Activated T-helper 1 cell treated with anti-CD3 and anti-CD28 coated beads, Interleukin-12 subunit alpha, Interleukin-12 subunit beta, Interleukin-2, Interleukin-4 antibody, amounts not matched to agents 30 ng/mL and 10 ng/mL and 1 ng/mL, durations not matched to agents 14 hours and 24 hours and 36 hours (primary cell): ENCODE data around the gene KLHL11. TPM values are rescaled to one million over a fixed set of nuclear protein-coding genes. Genes with fewer than 3 reads are reported as not detected.
"Not testable (repeated sequence)": the region's sequence is repeated elsewhere in the genome, so short reads cannot be mapped to it uniquely, and the experiment has no call there.

Experiments
- DNase-seq: peaks from one replicate; pipeline ENCODE4 v3.0.0; 2021; ENCODE audit warnings: low spot score
- H3K27ac Mint-ChIP-seq: one replicate; pipeline ENCODE4 v1.8.0; 2021; ENCODE audit warnings: mild to moderate bottlenecking, mixed read lengths
- H3K27me3 Mint-ChIP-seq: one replicate; pipeline ENCODE4 v1.8.0; 2022; ENCODE audit warnings: mild to moderate bottlenecking, moderate library complexity, mixed read lengths; ENCODE audit not compliant: insufficient read depth
- H3K36me3 Mint-ChIP-seq: one replicate; pipeline ENCODE4 v1.8.0; 2021; ENCODE audit warnings: low read depth, mixed read lengths
- H3K4me1 Mint-ChIP-seq: one replicate; pipeline ENCODE4 v1.8.0; 2021; ENCODE audit warnings: low read depth, mixed read lengths
- H3K4me3 Mint-ChIP-seq: one replicate; pipeline ENCODE4 v1.8.0; 2021; ENCODE audit warnings: mild to moderate bottlenecking, moderate library complexity, mixed read lengths
- H3K9me3 Mint-ChIP-seq: one replicate; pipeline ENCODE4 v1.8.0; 2021; ENCODE audit warnings: mixed read lengths
- intact Hi-C: fragments of 100-400 bp; cut with micrococcal nuclease; formaldehyde crosslinking; loops from one replicate; pipeline ENCODE4 v1.15.1; 2024
- total RNA-seq: library from RNA; stranded (reverse); gene quantifications from 2 replicates; pipeline ENCODE4 v1.2.3, GENCODE V29; 2022

Gene KLHL11
- total RNA-seq, 1 donor from 2014 or later, result 20.0 TPM

- no peaks in the 10 kb centered on the region for H3K27me3 Mint-ChIP-seq
- intact Hi-C loops, result no loop called here
- DNase-seq, result no peak
- H3K36me3 Mint-ChIP-seq, result peaks cover 13% of the 10 kb centered on the region
- H3K4me1 Mint-ChIP-seq, result peaks cover 9% of the 10 kb centered on the region
- no peak overlapping the region for H3K4me3 Mint-ChIP-seq
- H3K27ac Mint-ChIP-seq, result no peak overlapping the region
- no peaks in the 10 kb centered on the region for H3K9me3 Mint-ChIP-seq
These were observed 16.4 kb downstream of the KLHL11 start for GRCh38 chr17:41848788-41849187.

GRCh38 chr17:41844971-41845370 is 20.3 kb downstream of the KLHL11 start:
- H3K27me3 Mint-ChIP-seq, result no peaks in the 10 kb centered on the region
- no peak for DNase-seq
- no peak overlapping the region for H3K4me3 Mint-ChIP-seq
- H3K9me3 Mint-ChIP-seq, result no peaks in the 10 kb centered on the region
- H3K36me3 Mint-ChIP-seq, result peaks cover 5% of the 10 kb centered on the region
- intact Hi-C loops, result no loop called here
- H3K4me1 Mint-ChIP-seq, result no peaks in the 10 kb centered on the region
- H3K27ac Mint-ChIP-seq, result no peak overlapping the region

- H3K36me3 Mint-ChIP-seq, H3K9me3 Mint-ChIP-seq, intact Hi-C loops, H3K27ac Mint-ChIP-seq, H3K4me1 Mint-ChIP-seq, H3K27me3 Mint-ChIP-seq, H3K4me3 Mint-ChIP-seq, DNase-seq: not testable (repeated sequence)
These were observed 24.4 kb downstream of the KLHL11 start for GRCh38 chr17:41840781-41841180.

- H3K27me3 Mint-ChIP-seq, intact Hi-C loops, H3K36me3 Mint-ChIP-seq, H3K4me3 Mint-ChIP-seq, H3K9me3 Mint-ChIP-seq, DNase-seq, H3K27ac Mint-ChIP-seq: not testable (repeated sequence)
- peaks cover 11% of the 10 kb centered on the region for H3K4me1 Mint-ChIP-seq
These were observed 25.8 kb downstream of the KLHL11 start for GRCh38 chr17:41839448-41839847.

GRCh38 chr17:41837761-41838538 is 27.3 kb downstream of the KLHL11 start, which contains the start of gene KLHL10:
TSS of gene KLHL10 (plus strand) at chr17:41837825. CDS start at chr17:41837933, 108 bp downstream.
- peaks cover 11% of the 10 kb centered on the region for H3K4me1 Mint-ChIP-seq

GRCh38 chr17:41836550-41837196 is 28.6 kb downstream of the KLHL11 start:
- no peak for DNase-seq
- Mint-ChIP-seq H3K27ac (peak overlapping the region; percentile 4), H3K27me3 (peaks cover 4% of the 10 kb centered on the region), H3K4me3 (peak overlapping the region; percentile 69), H3K36me3 (peaks cover 9% of the 10 kb centered on the region), H3K4me1 (peaks cover 11% of the 10 kb centered on the region), H3K9me3 (no peaks in the 10 kb centered on the region)
- intact Hi-C loops, result loop anchor here (1.0 kb wide), 1 partner anchor 29 kb away; the partner anchor contains the start of gene KLHL11

More at GRCh38 chr17:41837761-41838538, 27.3 kb downstream of the KLHL11 start, which contains the start of gene KLHL10:
- H3K4me3 Mint-ChIP-seq, result peak within 1 kb of the TSS; percentile 69
- peaks cover 7% of the 10 kb centered on the region for H3K36me3 Mint-ChIP-seq
- H3K27me3 Mint-ChIP-seq, result peaks cover 4% of the 10 kb centered on the region
- no peaks in the 10 kb centered on the region for H3K9me3 Mint-ChIP-seq
- DNase-seq, result no peak
- no peak within 1 kb of the TSS for H3K27ac Mint-ChIP-seq
- intact Hi-C loops, result no loop called here

GRCh38 chr17:41835800-41836549 is 29.2 kb downstream of the KLHL11 start, which contains the start of gene NT5C3B:
TSS of gene NT5C3B (minus strand) at chr17:41836232. CDS start at chr17:41836193, 39 bp downstream.
- Mint-ChIP-seq H3K27ac (peak within 1 kb of the TSS; percentile 65), H3K27me3 (peaks cover 4% of the 10 kb centered on the region), H3K36me3 (peaks cover 13% of the 10 kb centered on the region), H3K4me3 (peak within 1 kb of the TSS; percentile 87), H3K4me1 (peaks cover 11% of the 10 kb centered on the region), H3K9me3 (no peaks in the 10 kb centered on the region)
- DNase-seq, result peak; percentile 53
- intact Hi-C loops, result loop anchor here (1.0 kb wide), 1 partner anchor 29 kb away; the partner anchor contains the start of gene KLHL11

GRCh38 chr17:41835214-41835799 is 29.9 kb downstream of the KLHL11 start:
- H3K27me3 Mint-ChIP-seq, result peaks cover 4% of the 10 kb centered on the region
- peaks cover 17% of the 10 kb centered on the region for H3K36me3 Mint-ChIP-seq
- H3K27ac Mint-ChIP-seq, result peak overlapping the region; percentile 65
- DNase-seq, result no peak
- H3K9me3 Mint-ChIP-seq, result no peaks in the 10 kb centered on the region
- peak overlapping the region; percentile 87 for H3K4me3 Mint-ChIP-seq
- intact Hi-C loops, result no loop called here
- H3K4me1 Mint-ChIP-seq, result peaks cover 11% of the 10 kb centered on the region

- H3K36me3 Mint-ChIP-seq, result peaks cover 24% of the 10 kb centered on the region
- DNase-seq, H3K4me1 Mint-ChIP-seq, H3K27me3 Mint-ChIP-seq, H3K9me3 Mint-ChIP-seq, H3K27ac Mint-ChIP-seq, intact Hi-C loops, H3K4me3 Mint-ChIP-seq: not testable (repeated sequence)
These were observed 35.3 kb downstream of the KLHL11 start for GRCh38 chr17:41829961-41830360.

GRCh38 chr17:41825175-41825845 is 39.9 kb downstream of the KLHL11 start:
- no peak for DNase-seq
- intact Hi-C loops, result no loop called here
- H3K27me3 Mint-ChIP-seq, result no peaks in the 10 kb centered on the region
- peaks cover 13% of the 10 kb centered on the region for H3K36me3 Mint-ChIP-seq
- H3K27ac Mint-ChIP-seq, result no peak overlapping the region
- H3K4me1 Mint-ChIP-seq, result no peaks in the 10 kb centered on the region
- no peaks in the 10 kb centered on the region for H3K9me3 Mint-ChIP-seq
- no peak overlapping the region for H3K4me3 Mint-ChIP-seq

- no peak overlapping the region for H3K27ac Mint-ChIP-seq
- no peak overlapping the region for H3K4me3 Mint-ChIP-seq
- H3K4me1 Mint-ChIP-seq, result no peaks in the 10 kb centered on the region
- intact Hi-C loops, result no loop called here
- H3K27me3 Mint-ChIP-seq, result no peaks in the 10 kb centered on the region
- no peak for DNase-seq
- no peaks in the 10 kb centered on the region for H3K9me3 Mint-ChIP-seq
- H3K36me3 Mint-ChIP-seq, result peaks cover 5% of the 10 kb centered on the region
These were observed 41.1 kb downstream of the KLHL11 start for GRCh38 chr17:41824086-41824485.

GRCh38 chr17:41823580-41823979 is 41.6 kb downstream of the KLHL11 start:
- DNase-seq, result no peak
- Mint-ChIP-seq H3K4me3 (no peak overlapping the region), H3K4me1 (no peaks in the 10 kb centered on the region), H3K36me3 (peaks cover 2% of the 10 kb centered on the region), H3K9me3 (no peaks in the 10 kb centered on the region), H3K27me3 (no peaks in the 10 kb centered on the region), H3K27ac (no peak overlapping the region)
- intact Hi-C loops, result no loop called here
